ENCODE measurements around the gene TGFA. TPM values are rescaled to one million over a fixed set of nuclear protein-coding genes. Genes with fewer than 3 reads are reported as not detected.

The TGFA gene
- total RNA-seq = 0.05 TPM in 1 of 2 replicates, not detected in the other

GRCh38 chr2:70553584-70554337 lies at the start of gene TGFA:
TSS of gene TGFA (minus strand) at chr2:70553826. CDS start at chr2:70553767, 59 bp downstream.
- intact Hi-C loops (cut with micrococcal nuclease) = loop anchor here (2.0 to 5.0 kb wide), 6 partner anchors 63 to 674 kb away; partner anchors contain the start of genes FAM136A and PAIP2B

- intact Hi-C loops (cut with micrococcal nuclease) = no loop called here
These were observed 49.4 kb upstream of the TGFA start for GRCh38 chr2:70603066-70603465.

GRCh38 chr2:70598197-70598596 lies 44.6 kb upstream of the TGFA start:
- intact Hi-C loops (cut with micrococcal nuclease) = no loop called here

- intact Hi-C loops (cut with micrococcal nuclease) = no loop called here
These were observed 43.1 kb upstream of the TGFA start for GRCh38 chr2:70596739-70597138.

- intact Hi-C loops (cut with micrococcal nuclease) = no loop called here
These were observed 42.7 kb upstream of the TGFA start for GRCh38 chr2:70596293-70596692.

GRCh38 chr2:70583091-70583490 lies 29.5 kb upstream of the TGFA start:
- intact Hi-C loops (cut with micrococcal nuclease) = no loop called here

GRCh38 chr2:70580352-70580751 lies 26.7 kb upstream of the TGFA start:
- intact Hi-C loops (cut with micrococcal nuclease) = no loop called here

- intact Hi-C loops (cut with micrococcal nuclease) = no loop called here
These were observed 21.0 kb upstream of the TGFA start for GRCh38 chr2:70574618-70575017.

- intact Hi-C loops (cut with micrococcal nuclease) = no loop called here
These were observed 20.5 kb upstream of the TGFA start for GRCh38 chr2:70574109-70574508.

GRCh38 chr2:70570041-70570661 lies 16.5 kb upstream of the TGFA start:
- intact Hi-C loops (cut with micrococcal nuclease) = no loop called here

- intact Hi-C loops (cut with micrococcal nuclease) = no loop called here
These were observed 15.9 kb upstream of the TGFA start for GRCh38 chr2:70569559-70569958.

GRCh38 chr2:70566906-70567305 lies 13.3 kb upstream of the TGFA start:
- intact Hi-C loops (cut with micrococcal nuclease) = no loop called here

- intact Hi-C loops (cut with micrococcal nuclease) = no loop called here
These were observed 12.8 kb upstream of the TGFA start for GRCh38 chr2:70566464-70566863.

GRCh38 chr2:70565039-70565731 lies 11.6 kb upstream of the TGFA start:
- intact Hi-C loops (cut with micrococcal nuclease) = no loop called here

- intact Hi-C loops (cut with micrococcal nuclease) = no loop called here
These were observed 8.3 kb upstream of the TGFA start for GRCh38 chr2:70561893-70562292.

GRCh38 chr2:70560442-70560841 lies 6.8 kb upstream of the TGFA start:
- intact Hi-C loops (cut with micrococcal nuclease) = no loop called here

GRCh38 chr2:70560040-70560439 lies 6.4 kb upstream of the TGFA start:
- intact Hi-C loops (cut with micrococcal nuclease) = no loop called here

- intact Hi-C loops (cut with micrococcal nuclease) = no loop called here
These were observed 4.7 kb upstream of the TGFA start for GRCh38 chr2:70558195-70558808.

GRCh38 chr2:70557171-70557838 lies 3.7 kb upstream of the TGFA start:
- intact Hi-C loops (cut with micrococcal nuclease) = no loop called here

- intact Hi-C loops (cut with micrococcal nuclease) = no loop called here
These were observed 3.0 kb upstream of the TGFA start for GRCh38 chr2:70556608-70557007.

GRCh38 chr2:70554338-70554892 lies 789 bp upstream of the TGFA start:
- intact Hi-C loops (cut with micrococcal nuclease) = loop anchor here (2.0 to 5.0 kb wide), 5 partner anchors 93 to 673 kb away; partner anchors contain the start of genes FAM136A and PAIP2B
